ENCODE measurements around the gene SPOCK1.

Gene SPOCK1

GRCh38 chr5:137290373-137290772 lies 208.8 kb downstream of the SPOCK1 start:
- DNase-seq: no peak

GRCh38 chr5:137289856-137290255 lies 209.3 kb downstream of the SPOCK1 start:
- no peak for DNase-seq

GRCh38 chr5:137287569-137287968 lies 211.6 kb downstream of the SPOCK1 start:
- DNase-seq: no peak

- DNase-seq: no peak
These were observed 213.0 kb downstream of the SPOCK1 start for GRCh38 chr5:137286025-137286610.

GRCh38 chr5:137283801-137284200 lies 215.3 kb downstream of the SPOCK1 start:
- DNase-seq: peak; percentile 26

- DNase-seq: peak; percentile 44
These were observed 216.9 kb downstream of the SPOCK1 start for GRCh38 chr5:137282216-137282615.

GRCh38 chr5:137281201-137281600 lies 217.9 kb downstream of the SPOCK1 start:
- DNase-seq: no peak

GRCh38 chr5:137280656-137281055 lies 218.5 kb downstream of the SPOCK1 start:
- no peak for DNase-seq

GRCh38 chr5:137279521-137280231 lies 219.4 kb downstream of the SPOCK1 start:
- DNase-seq: peak; percentile 93

GRCh38 chr5:137278476-137278875 lies 220.7 kb downstream of the SPOCK1 start:
- no peak for DNase-seq

- DNase-seq: peak; percentile 57
These were observed 224.0 kb downstream of the SPOCK1 start for GRCh38 chr5:137275083-137275482.

- no peak for DNase-seq
These were observed 225.6 kb downstream of the SPOCK1 start for GRCh38 chr5:137273511-137273910.

- DNase-seq: no peak
These were observed 226.3 kb downstream of the SPOCK1 start for GRCh38 chr5:137272831-137273230.

- no peak for DNase-seq
These were observed 229.2 kb downstream of the SPOCK1 start for GRCh38 chr5:137269946-137270345.

- peak; percentile 20 for DNase-seq
These were observed 229.9 kb downstream of the SPOCK1 start for GRCh38 chr5:137269274-137269673.

- no peak for DNase-seq
These were observed 230.5 kb downstream of the SPOCK1 start for GRCh38 chr5:137268646-137269045.

GRCh38 chr5:137266186-137266585 lies 232.9 kb downstream of the SPOCK1 start:
- no peak for DNase-seq

GRCh38 chr5:137265457-137265856 lies 233.7 kb downstream of the SPOCK1 start:
- no peak for DNase-seq

- DNase-seq: no peak
These were observed 234.6 kb downstream of the SPOCK1 start for GRCh38 chr5:137264573-137264972.

GRCh38 chr5:137264041-137264440 lies 235.1 kb downstream of the SPOCK1 start:
- no peak for DNase-seq

GRCh38 chr5:137263371-137264005 lies 235.6 kb downstream of the SPOCK1 start:
- DNase-seq: no peak

GRCh38 chr5:137262818-137263217 lies 236.3 kb downstream of the SPOCK1 start:
- no peak for DNase-seq

- no peak for DNase-seq
These were observed 238.1 kb downstream of the SPOCK1 start for GRCh38 chr5:137260820-137261695.

Measured in NCI-H345 (cell line).